WTC11 (cell line): Measurements from ENCODE around the gene TNS3. TPM values are rescaled to one million over a fixed set of nuclear protein-coding genes. Genes with fewer than 3 reads are reported as not detected.
A peak's percentile ranks its signal among the peaks of the same experiment; 100 is the strongest.

Source experiments
- ATAC-seq: fragments of 200-7000 bp; cut with Tn5 transposase; 2 replicates; pipeline ENCODE4 v1.10.0; 2021; ENCODE audit warnings: mild to moderate bottlenecking, moderate library complexity
- CTCF ChIA-PET: fragments of 300-600 bp; sonication (Branson Sonifier 250); formaldehyde crosslinking; loops from one replicate; lab custom pipeline; 2021; ENCODE audit warnings: antibody characterized with exemption; lab: Charles Lee
- POLR2A ChIA-PET: fragments of 350-600 bp; sonication (Branson Sonifier 250); formaldehyde crosslinking; loops from one replicate; lab custom pipeline; 2021; ENCODE audit warnings: antibody characterized with exemption; lab: Charles Lee
- DNase-seq: peaks from one replicate; pipeline ENCODE4 v3.0.0; 2021; ENCODE audit warnings: low spot score
- H3K27ac Mint-ChIP-seq: 2 replicates; pipeline ENCODE4 v1.8.0; 2021; ENCODE audit warnings: mixed read lengths
- H3K27me3 Mint-ChIP-seq: 2 replicates; pipeline ENCODE4 v1.8.0; 2021; ENCODE audit warnings: low read depth, mild to moderate bottlenecking, moderate library complexity, mixed read lengths
- H3K36me3 Mint-ChIP-seq: 2 replicates; pipeline ENCODE4 v1.8.0; 2021; ENCODE audit warnings: mixed read lengths
- H3K4me1 Mint-ChIP-seq: 2 replicates; pipeline ENCODE4 v1.8.0; 2022; ENCODE audit warnings: mixed read lengths
- H3K4me3 Mint-ChIP-seq: 2 replicates; pipeline ENCODE4 v1.8.0; 2021; ENCODE audit warnings: mild to moderate bottlenecking, moderate library complexity, mixed read lengths
- H3K9me3 Mint-ChIP-seq: 2 replicates; pipeline ENCODE4 v1.8.0; 2021; ENCODE audit warnings: mixed read lengths
- CREB1 ChIP-seq: sonication (generic); formaldehyde crosslinking; IDR thresholded peaks from 2 replicates; pipeline ENCODE4 v1.8.0; 2023; ENCODE audit warnings: mild to moderate bottlenecking, missing genetic modification reagents
- ELF4 ChIP-seq: sonication (generic); formaldehyde crosslinking; IDR thresholded peaks from 2 replicates; pipeline ENCODE4 v1.8.1; 2022; ENCODE audit warnings: low read depth, mild to moderate bottlenecking, moderate library complexity, missing genetic modification reagents
- FOXP1 ChIP-seq: sonication (generic); formaldehyde crosslinking; IDR thresholded peaks from 2 replicates; pipeline ENCODE4 v1.8.0; 2022; ENCODE audit warnings: missing genetic modification reagents, mild to moderate bottlenecking, moderate library complexity, borderline replicate concordance
- JUN ChIP-seq: sonication (generic); formaldehyde crosslinking; IDR thresholded peaks from 2 replicates; pipeline ENCODE4 v1.8.0; 2023; ENCODE audit warnings: mild to moderate bottlenecking, missing genetic modification reagents
- NFYB ChIP-seq: sonication (generic); formaldehyde crosslinking; conservative IDR thresholded peaks from 2 replicates; pipeline ENCODE4 v1.8.0; 2022; ENCODE audit warnings: low read depth, missing genetic modification reagents
- OVOL2 ChIP-seq: fragments of 250-450 bp; sonication (Bioruptor Pico); IDR thresholded peaks from 2 replicates; pipeline ENCODE4 v1.9.0; 2021; ENCODE audit warnings: mild to moderate bottlenecking, borderline replicate concordance
- RELA ChIP-seq: sonication (generic); formaldehyde crosslinking; IDR thresholded peaks from 2 replicates; pipeline ENCODE4 v1.8.1; 2022; ENCODE audit warnings: missing genetic modification reagents, mild to moderate bottlenecking, borderline replicate concordance
- SMAD3 ChIP-seq: sonication (generic); formaldehyde crosslinking; IDR thresholded peaks from 2 replicates; pipeline ENCODE4 v1.8.0; 2022; ENCODE audit warnings: missing genetic modification reagents, mild to moderate bottlenecking, borderline replicate concordance
- TEAD4 ChIP-seq: sonication (generic); formaldehyde crosslinking; IDR thresholded peaks from 2 replicates; pipeline ENCODE4 v1.8.0; 2022; ENCODE audit warnings: mild to moderate bottlenecking, missing genetic modification reagents
- total RNA-seq: library from RNA; stranded (reverse); gene quantifications from 3 replicates; pipeline ENCODE4 v1.2.3, GENCODE V29; 2021
- TF ChIP-seq, protein P1 (sequence below): fragments of 250-450 bp; sonication (Bioruptor Pico); IDR thresholded peaks from 2 replicates; pipeline ENCODE4 v1.9.0; 2021; ENCODE audit warnings: moderate library complexity, mild to moderate bottlenecking, inconsistent platforms, borderline replicate concordance
- TF ChIP-seq, protein P2 (sequence below): sonication (generic); formaldehyde crosslinking; IDR thresholded peaks from 2 replicates; pipeline ENCODE4 v1.8.1; 2022; ENCODE audit warnings: missing genetic modification reagents, borderline replicate concordance
- TF ChIP-seq, protein P3 (sequence below): sonication (generic); formaldehyde crosslinking; conservative IDR thresholded peaks from 2 replicates; pipeline ENCODE4 v1.8.1; 2023; ENCODE audit warnings: mild to moderate bottlenecking, low read depth, missing genetic modification reagents, moderate library complexity
- TF ChIP-seq, protein P4 (sequence below): sonication (generic); formaldehyde crosslinking; IDR thresholded peaks from 2 replicates; pipeline ENCODE4 v1.8.1; 2023; ENCODE audit warnings: mild to moderate bottlenecking, missing genetic modification reagents
- TF ChIP-seq, protein P5 (sequence below): sonication (generic); formaldehyde crosslinking; IDR thresholded peaks from 2 replicates; pipeline ENCODE4 v1.8.1; 2023; ENCODE audit warnings: mild to moderate bottlenecking, missing genetic modification reagents, borderline replicate concordance
- TF ChIP-seq, protein P6 (sequence below): fragments of 250-450 bp; sonication (Bioruptor Pico); IDR thresholded peaks from 2 replicates; pipeline ENCODE4 v1.9.0; 2021; ENCODE audit warnings: mild to moderate bottlenecking
- TF ChIP-seq, protein P7 (sequence below): sonication (generic); formaldehyde crosslinking; IDR thresholded peaks from 2 replicates; pipeline ENCODE4 v1.8.1; 2022; ENCODE audit warnings: low read depth, mild to moderate bottlenecking, moderate library complexity, missing genetic modification reagents, borderline replicate concordance
- TF ChIP-seq, protein P8 (sequence below): fragments of 250-450 bp; sonication (Bioruptor Pico); conservative IDR thresholded peaks from 2 replicates; pipeline ENCODE4 v1.9.0; 2021; ENCODE audit warnings: mild to moderate bottlenecking

Gene TNS3
- total RNA-seq, 1 experiment from 2014 or later, result 37.7 TPM

DNA sequence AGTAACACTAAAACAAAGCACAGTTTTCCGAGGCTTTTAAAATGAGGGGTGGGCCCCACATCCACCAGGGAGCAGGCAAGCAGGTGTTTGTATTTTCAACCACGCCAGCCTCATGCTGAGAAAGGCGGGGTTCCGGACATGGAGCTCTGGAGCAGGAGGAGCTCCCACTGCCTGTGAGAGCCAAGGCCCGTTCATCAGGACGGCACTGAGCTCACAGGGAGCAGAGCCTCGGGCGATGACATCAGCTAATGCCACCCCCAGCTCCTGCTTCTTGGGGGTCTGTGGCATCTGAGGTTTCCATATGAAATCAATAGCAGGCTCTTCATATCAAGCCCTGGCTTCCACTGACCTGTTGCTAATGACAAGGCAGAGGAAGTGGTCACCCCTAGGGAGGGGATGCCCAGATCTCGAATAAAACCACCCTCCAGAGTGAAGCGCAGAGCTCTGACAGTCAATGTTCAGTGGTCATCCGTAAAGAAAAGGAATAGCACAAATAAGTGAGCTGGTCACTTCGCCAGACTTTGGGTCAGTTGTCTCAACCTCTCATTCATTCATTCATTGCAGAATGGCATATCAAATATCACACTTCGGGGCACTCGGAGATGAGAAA, 89.1 kb downstream of the TNS3 start:
- no peaks in the 10 kb centered on the region for H3K9me3 Mint-ChIP-seq

More for the DNA sequence above, 89.1 kb downstream of the TNS3 start:
- ChIA-PET POLR2A (no interaction called here), CTCF (interaction anchor here (0.6 to 2.8 kb wide), 3 partner anchors 8 to 181 kb away, joined by 3 to 11 read pairs (median 6); no protein-coding TSS in a partner anchor)
- H3K4me1 Mint-ChIP-seq, result peaks cover 87% of the 10 kb centered on the region
- no peak for DNase-seq
- H3K36me3 Mint-ChIP-seq, result no peaks in the 10 kb centered on the region
- peak overlapping the region; percentile 86 for H3K27ac Mint-ChIP-seq
- no peaks in the 10 kb centered on the region; the same call in 1 of the 2 replicates for H3K27me3 Mint-ChIP-seq
- no peak overlapping the region; the same call in 1 of the 2 replicates for H3K4me3 Mint-ChIP-seq
- ATAC-seq, result peak; percentile 51
- TF ChIP-seq, protein P1, sequence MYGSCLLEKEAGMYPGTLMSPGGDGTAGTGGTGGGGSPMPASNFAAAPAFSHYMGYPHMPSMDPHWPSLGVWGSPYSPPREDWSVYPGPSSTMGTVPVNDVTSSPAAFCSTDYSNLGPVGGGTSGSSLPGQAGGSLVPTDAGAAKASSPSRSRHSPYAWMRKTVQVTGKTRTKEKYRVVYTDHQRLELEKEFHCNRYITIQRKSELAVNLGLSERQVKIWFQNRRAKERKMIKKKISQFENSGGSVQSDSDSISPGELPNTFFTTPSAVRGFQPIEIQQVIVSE (CRISPR knock-in tag), result no peak
- TF ChIP-seq RELA (CRISPR knock-in tag) (no peak), ELF4 (CRISPR knock-in tag) (no peak), CREB1 (CRISPR knock-in tag) (no peak), FOXP1 (no peak), TEAD4 (no peak), OVOL2 (CRISPR knock-in tag) (no peak), SMAD3 (no peak), JUN (no peak), NFYB (no peak)
- TF ChIP-seq, protein P2, sequence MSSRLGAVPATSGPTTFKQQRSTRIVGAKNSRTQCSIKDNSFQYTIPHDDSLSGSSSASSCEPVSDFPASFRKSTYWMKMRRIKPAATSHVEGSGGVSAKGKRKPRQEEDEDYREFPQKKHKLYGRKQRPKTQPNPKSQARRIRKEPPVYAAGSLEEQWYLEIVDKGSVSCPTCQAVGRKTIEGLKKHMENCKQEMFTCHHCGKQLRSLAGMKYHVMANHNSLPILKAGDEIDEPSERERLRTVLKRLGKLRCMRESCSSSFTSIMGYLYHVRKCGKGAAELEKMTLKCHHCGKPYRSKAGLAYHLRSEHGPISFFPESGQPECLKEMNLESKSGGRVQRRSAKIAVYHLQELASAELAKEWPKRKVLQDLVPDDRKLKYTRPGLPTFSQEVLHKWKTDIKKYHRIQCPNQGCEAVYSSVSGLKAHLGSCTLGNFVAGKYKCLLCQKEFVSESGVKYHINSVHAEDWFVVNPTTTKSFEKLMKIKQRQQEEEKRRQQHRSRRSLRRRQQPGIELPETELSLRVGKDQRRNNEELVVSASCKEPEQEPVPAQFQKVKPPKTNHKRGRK (CRISPR knock-in tag), result no peak
- TF ChIP-seq, protein P3, sequence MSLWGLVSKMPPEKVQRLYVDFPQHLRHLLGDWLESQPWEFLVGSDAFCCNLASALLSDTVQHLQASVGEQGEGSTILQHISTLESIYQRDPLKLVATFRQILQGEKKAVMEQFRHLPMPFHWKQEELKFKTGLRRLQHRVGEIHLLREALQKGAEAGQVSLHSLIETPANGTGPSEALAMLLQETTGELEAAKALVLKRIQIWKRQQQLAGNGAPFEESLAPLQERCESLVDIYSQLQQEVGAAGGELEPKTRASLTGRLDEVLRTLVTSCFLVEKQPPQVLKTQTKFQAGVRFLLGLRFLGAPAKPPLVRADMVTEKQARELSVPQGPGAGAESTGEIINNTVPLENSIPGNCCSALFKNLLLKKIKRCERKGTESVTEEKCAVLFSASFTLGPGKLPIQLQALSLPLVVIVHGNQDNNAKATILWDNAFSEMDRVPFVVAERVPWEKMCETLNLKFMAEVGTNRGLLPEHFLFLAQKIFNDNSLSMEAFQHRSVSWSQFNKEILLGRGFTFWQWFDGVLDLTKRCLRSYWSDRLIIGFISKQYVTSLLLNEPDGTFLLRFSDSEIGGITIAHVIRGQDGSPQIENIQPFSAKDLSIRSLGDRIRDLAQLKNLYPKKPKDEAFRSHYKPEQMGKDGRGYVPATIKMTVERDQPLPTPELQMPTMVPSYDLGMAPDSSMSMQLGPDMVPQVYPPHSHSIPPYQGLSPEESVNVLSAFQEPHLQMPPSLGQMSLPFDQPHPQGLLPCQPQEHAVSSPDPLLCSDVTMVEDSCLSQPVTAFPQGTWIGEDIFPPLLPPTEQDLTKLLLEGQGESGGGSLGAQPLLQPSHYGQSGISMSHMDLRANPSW (CRISPR knock-in tag), result no peak
- TF ChIP-seq, protein P4, sequence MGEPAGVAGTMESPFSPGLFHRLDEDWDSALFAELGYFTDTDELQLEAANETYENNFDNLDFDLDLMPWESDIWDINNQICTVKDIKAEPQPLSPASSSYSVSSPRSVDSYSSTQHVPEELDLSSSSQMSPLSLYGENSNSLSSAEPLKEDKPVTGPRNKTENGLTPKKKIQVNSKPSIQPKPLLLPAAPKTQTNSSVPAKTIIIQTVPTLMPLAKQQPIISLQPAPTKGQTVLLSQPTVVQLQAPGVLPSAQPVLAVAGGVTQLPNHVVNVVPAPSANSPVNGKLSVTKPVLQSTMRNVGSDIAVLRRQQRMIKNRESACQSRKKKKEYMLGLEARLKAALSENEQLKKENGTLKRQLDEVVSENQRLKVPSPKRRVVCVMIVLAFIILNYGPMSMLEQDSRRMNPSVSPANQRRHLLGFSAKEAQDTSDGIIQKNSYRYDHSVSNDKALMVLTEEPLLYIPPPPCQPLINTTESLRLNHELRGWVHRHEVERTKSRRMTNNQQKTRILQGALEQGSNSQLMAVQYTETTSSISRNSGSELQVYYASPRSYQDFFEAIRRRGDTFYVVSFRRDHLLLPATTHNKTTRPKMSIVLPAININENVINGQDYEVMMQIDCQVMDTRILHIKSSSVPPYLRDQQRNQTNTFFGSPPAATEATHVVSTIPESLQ (CRISPR knock-in tag), result no peak
- TF ChIP-seq, protein P5, sequence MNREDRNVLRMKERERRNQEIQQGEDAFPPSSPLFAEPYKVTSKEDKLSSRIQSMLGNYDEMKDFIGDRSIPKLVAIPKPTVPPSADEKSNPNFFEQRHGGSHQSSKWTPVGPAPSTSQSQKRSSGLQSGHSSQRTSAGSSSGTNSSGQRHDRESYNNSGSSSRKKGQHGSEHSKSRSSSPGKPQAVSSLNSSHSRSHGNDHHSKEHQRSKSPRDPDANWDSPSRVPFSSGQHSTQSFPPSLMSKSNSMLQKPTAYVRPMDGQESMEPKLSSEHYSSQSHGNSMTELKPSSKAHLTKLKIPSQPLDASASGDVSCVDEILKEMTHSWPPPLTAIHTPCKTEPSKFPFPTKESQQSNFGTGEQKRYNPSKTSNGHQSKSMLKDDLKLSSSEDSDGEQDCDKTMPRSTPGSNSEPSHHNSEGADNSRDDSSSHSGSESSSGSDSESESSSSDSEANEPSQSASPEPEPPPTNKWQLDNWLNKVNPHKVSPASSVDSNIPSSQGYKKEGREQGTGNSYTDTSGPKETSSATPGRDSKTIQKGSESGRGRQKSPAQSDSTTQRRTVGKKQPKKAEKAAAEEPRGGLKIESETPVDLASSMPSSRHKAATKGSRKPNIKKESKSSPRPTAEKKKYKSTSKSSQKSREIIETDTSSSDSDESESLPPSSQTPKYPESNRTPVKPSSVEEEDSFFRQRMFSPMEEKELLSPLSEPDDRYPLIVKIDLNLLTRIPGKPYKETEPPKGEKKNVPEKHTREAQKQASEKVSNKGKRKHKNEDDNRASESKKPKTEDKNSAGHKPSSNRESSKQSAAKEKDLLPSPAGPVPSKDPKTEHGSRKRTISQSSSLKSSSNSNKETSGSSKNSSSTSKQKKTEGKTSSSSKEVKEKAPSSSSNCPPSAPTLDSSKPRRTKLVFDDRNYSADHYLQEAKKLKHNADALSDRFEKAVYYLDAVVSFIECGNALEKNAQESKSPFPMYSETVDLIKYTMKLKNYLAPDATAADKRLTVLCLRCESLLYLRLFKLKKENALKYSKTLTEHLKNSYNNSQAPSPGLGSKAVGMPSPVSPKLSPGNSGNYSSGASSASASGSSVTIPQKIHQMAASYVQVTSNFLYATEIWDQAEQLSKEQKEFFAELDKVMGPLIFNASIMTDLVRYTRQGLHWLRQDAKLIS, result no peak
- TF ChIP-seq, protein P6, sequence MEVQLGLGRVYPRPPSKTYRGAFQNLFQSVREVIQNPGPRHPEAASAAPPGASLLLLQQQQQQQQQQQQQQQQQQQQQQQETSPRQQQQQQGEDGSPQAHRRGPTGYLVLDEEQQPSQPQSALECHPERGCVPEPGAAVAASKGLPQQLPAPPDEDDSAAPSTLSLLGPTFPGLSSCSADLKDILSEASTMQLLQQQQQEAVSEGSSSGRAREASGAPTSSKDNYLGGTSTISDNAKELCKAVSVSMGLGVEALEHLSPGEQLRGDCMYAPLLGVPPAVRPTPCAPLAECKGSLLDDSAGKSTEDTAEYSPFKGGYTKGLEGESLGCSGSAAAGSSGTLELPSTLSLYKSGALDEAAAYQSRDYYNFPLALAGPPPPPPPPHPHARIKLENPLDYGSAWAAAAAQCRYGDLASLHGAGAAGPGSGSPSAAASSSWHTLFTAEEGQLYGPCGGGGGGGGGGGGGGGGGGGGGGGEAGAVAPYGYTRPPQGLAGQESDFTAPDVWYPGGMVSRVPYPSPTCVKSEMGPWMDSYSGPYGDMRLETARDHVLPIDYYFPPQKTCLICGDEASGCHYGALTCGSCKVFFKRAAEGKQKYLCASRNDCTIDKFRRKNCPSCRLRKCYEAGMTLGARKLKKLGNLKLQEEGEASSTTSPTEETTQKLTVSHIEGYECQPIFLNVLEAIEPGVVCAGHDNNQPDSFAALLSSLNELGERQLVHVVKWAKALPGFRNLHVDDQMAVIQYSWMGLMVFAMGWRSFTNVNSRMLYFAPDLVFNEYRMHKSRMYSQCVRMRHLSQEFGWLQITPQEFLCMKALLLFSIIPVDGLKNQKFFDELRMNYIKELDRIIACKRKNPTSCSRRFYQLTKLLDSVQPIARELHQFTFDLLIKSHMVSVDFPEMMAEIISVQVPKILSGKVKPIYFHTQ (CRISPR knock-in tag), result no peak
- TF ChIP-seq, protein P7, sequence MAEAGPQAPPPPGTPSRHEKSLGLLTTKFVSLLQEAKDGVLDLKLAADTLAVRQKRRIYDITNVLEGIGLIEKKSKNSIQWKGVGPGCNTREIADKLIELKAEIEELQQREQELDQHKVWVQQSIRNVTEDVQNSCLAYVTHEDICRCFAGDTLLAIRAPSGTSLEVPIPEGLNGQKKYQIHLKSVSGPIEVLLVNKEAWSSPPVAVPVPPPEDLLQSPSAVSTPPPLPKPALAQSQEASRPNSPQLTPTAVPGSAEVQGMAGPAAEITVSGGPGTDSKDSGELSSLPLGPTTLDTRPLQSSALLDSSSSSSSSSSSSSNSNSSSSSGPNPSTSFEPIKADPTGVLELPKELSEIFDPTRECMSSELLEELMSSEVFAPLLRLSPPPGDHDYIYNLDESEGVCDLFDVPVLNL (CRISPR knock-in tag), result no peak
- TF ChIP-seq, protein P8, sequence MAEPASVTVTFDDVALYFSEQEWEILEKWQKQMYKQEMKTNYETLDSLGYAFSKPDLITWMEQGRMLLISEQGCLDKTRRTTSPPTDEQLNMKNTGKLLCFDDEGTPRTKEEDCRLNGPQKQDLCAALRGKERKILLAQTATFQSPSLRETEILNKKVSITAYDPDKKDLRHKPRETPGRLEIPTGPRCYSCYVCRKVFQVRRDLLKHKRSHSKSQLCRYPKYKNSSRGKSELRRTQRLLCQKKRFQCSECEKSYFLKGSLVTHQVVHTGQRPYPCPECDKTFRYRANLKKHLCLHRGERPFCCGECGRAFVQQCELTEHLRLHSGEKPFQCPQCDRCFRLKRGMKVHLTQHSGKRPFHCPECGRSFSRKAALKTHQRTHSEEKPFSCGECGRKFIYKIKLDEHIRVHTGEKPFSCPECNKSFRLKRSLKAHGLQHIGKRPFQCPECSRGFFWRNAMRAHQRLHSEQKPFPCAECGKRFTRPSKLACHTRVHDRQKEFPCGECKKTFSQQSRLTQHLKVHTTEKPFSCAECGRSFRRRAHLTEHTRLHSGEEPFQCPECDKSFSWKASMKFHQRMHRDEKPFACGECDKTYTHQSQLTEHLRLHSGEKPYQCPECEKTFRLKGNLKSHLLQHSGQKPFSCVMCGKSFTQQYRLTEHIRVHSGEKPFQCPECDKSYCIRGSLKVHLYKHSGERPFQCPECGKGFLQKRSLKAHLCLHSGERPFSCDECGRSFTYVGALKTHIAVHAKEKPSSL (CRISPR knock-in tag), result no peak
- TF ChIP-seq, all 79 proteins: peak for 0
